K562 (cell line): ENCODE results near the gene MTOR.
"Not testable (repeated sequence)": the region's sequence is repeated elsewhere in the genome, so short reads cannot be mapped to it uniquely, and the experiment has no call there.

ENCODE experiments used
- CEBPB ChIP-seq: fragments of 450-650 bp; IDR thresholded peaks from 2 replicates; pipeline ENCODE4 v1.6.1; 2016; ENCODE audit warnings: missing genetic modification characterization, missing compliant biosample characterization
- DDX20 ChIP-seq: fragments of 450-650 bp; IDR thresholded peaks from 2 replicates; pipeline ENCODE4 v1.6.1; 2016; ENCODE audit warnings: missing genetic modification characterization, low read depth, mild to moderate bottlenecking, missing compliant biosample characterization, moderate library complexity
- EZH2 ChIP-seq: IDR thresholded peaks from 2 replicates; pipeline ENCODE4 v1.6.1; 2012; ENCODE audit warnings: low read depth, mild to moderate bottlenecking, inconsistent platforms, low read length, borderline replicate concordance
- GABPA ChIP-seq: fragments of 200-800 bp; sonication (Bioruptor generic); conservative IDR thresholded peaks from 2 replicates; pipeline ENCODE4 v1.6.1; 2016; ENCODE audit warnings: low read depth, missing genetic modification characterization, missing compliant biosample characterization
- MAFK ChIP-seq: IDR thresholded peaks from 2 replicates; pipeline ENCODE4 v1.6.1; 2011; ENCODE audit warnings: low read length, improper control_type of control experiment
- NFRKB ChIP-seq: fragments of 450-650 bp; IDR thresholded peaks from 2 replicates; pipeline ENCODE4 v1.6.1; 2016; ENCODE audit warnings: low read depth
- POLR2A ChIP-seq: fragments of 450-650 bp; conservative IDR thresholded peaks from 2 replicates; pipeline ENCODE4 v1.6.1; 2016
- POLR2AphosphoS5 ChIP-seq: IDR thresholded peaks from 2 replicates; pipeline ENCODE4 v1.6.1; 2011; ENCODE audit warnings: mild to moderate bottlenecking, low read depth, low read length, moderate library complexity; ENCODE audit not compliant: control insufficient read depth, insufficient read depth
- RNF2 ChIP-seq: sonication (generic); IDR thresholded peaks from 2 replicates; pipeline ENCODE4 v1.6.1; 2016
- SETDB1 ChIP-seq: IDR thresholded peaks from one replicate; pipeline ENCODE4 v1.6.1; 2012; ENCODE audit warnings: low read length, control low read depth, inconsistent platforms
- SIN3A ChIP-seq, 2 experiments: fragments of 150-350 bp in 1 of 2; IDR thresholded peaks; 2 replicates each; pipeline ENCODE4 v1.6.1; 2011 to 2016; ENCODE audit warnings: borderline replicate concordance in 2 of 2, low read depth in 2 of 2, low read length in 2 of 2, mild to moderate bottlenecking in 2 of 2, moderate library complexity in 2 of 2; ENCODE audit not compliant: control insufficient read depth in 1 of 2
- ZNF263 ChIP-seq: sonication (generic); formaldehyde crosslinking; IDR thresholded peaks from 2 replicates; pipeline ENCODE4 v1.8.0; 2022; ENCODE audit warnings: mild to moderate bottlenecking, missing genetic modification reagents, borderline replicate concordance
- TF ChIP-seq, protein P1 (sequence below), 3 experiments: IDR thresholded peaks in 2 of 3; conservative IDR thresholded peaks in 1 of 3; 2 replicates each; pipeline ENCODE4 v1.5.1; 2011 to 2012; ENCODE audit warnings: low read length in 3 of 3, mild to moderate bottlenecking in 3 of 3, control low read depth in 2 of 3, improper control_type of control experiment in 1 of 3, inconsistent platforms in 1 of 3, low read depth in 1 of 3, mixed read lengths in 1 of 3, moderate library complexity in 1 of 3; ENCODE audit not compliant: insufficient read depth in 2 of 3

DNA sequence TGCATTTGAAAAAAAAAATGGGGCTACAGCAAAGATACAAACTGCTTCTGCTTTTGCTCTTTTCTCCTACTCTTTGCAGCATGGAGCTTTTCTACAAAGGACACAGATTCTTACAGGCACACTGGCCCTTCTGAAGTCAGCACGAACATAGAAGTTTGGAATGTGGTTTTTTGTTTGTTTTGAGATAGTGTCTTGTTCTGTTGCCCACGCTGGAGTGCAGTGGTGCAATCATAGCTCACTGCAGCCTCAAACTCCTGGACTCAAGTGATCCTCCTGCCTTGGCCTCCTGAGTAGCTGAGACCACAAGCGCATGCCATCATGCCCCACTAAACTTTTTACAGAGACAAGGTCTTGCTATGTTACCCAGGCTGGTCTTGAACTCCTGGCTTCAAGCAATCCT is 82.6 kb downstream of the MTOR start:
- not testable (repeated sequence) for TF ChIP-seq CEBPB; EZH2; NFRKB; SIN3A (IDR thresholded peaks at IDR 0.05; ENCODE audit: borderline replicate concordance in 2 of 2, control insufficient read depth in 1 of 2, low read depth in 2 of 2, low read length in 2 of 2); ZNF263 (CRISPR knock-in tag); SETDB1; RNF2; POLR2AphosphoS5; POLR2A; GABPA (tag); DDX20 (tag); MAFK
- TF ChIP-seq, protein P1, sequence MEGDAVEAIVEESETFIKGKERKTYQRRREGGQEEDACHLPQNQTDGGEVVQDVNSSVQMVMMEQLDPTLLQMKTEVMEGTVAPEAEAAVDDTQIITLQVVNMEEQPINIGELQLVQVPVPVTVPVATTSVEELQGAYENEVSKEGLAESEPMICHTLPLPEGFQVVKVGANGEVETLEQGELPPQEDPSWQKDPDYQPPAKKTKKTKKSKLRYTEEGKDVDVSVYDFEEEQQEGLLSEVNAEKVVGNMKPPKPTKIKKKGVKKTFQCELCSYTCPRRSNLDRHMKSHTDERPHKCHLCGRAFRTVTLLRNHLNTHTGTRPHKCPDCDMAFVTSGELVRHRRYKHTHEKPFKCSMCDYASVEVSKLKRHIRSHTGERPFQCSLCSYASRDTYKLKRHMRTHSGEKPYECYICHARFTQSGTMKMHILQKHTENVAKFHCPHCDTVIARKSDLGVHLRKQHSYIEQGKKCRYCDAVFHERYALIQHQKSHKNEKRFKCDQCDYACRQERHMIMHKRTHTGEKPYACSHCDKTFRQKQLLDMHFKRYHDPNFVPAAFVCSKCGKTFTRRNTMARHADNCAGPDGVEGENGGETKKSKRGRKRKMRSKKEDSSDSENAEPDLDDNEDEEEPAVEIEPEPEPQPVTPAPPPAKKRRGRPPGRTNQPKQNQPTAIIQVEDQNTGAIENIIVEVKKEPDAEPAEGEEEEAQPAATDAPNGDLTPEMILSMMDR (IDR thresholded peaks at IDR 0.05 in 2 of 3, conservative IDR thresholded peaks at IDR 0.05 in 1 of 3; ENCODE audit: insufficient read depth in 2 of 3, low read depth in 1 of 3, low read length in 3 of 3): not testable (repeated sequence)
